Ishikawa (cell line): ENCODE measurements around the gene TANC1.

ENCODE experiments used
- CEBPB ChIP-seq: IDR thresholded peaks from 2 replicates; pipeline ENCODE4 v1.6.1; 2012
- CREB1 ChIP-seq: IDR thresholded peaks from 2 replicates; pipeline ENCODE4 v1.6.1; 2012; ENCODE audit warnings: low read depth
- EGR1 ChIP-seq: IDR thresholded peaks from 2 replicates; pipeline ENCODE4 v1.6.1; 2012
- EP300 ChIP-seq: IDR thresholded peaks from 2 replicates; pipeline ENCODE4 v1.6.1; 2012; ENCODE audit warnings: borderline replicate concordance
- FOXM1 ChIP-seq: IDR thresholded peaks from 2 replicates; pipeline ENCODE4 v1.6.1; 2012; ENCODE audit warnings: low read depth, borderline replicate concordance
- MAX ChIP-seq: IDR thresholded peaks from 2 replicates; pipeline ENCODE4 v1.6.1; 2012
- NFIC ChIP-seq: IDR thresholded peaks from 2 replicates; pipeline ENCODE4 v1.6.1; 2012
- RAD21 ChIP-seq: IDR thresholded peaks from 2 replicates; pipeline ENCODE4 v1.6.1; 2012; ENCODE audit warnings: low read depth
- REST ChIP-seq: IDR thresholded peaks from 2 replicates; pipeline ENCODE4 v1.6.1; 2012; ENCODE audit warnings: low read depth, mild to moderate bottlenecking
- TAF1 ChIP-seq: IDR thresholded peaks from 2 replicates; pipeline ENCODE4 v1.6.1; 2012; ENCODE audit warnings: low read depth, mild to moderate bottlenecking
- TCF12 ChIP-seq: IDR thresholded peaks from 2 replicates; pipeline ENCODE4 v1.6.1; 2012; ENCODE audit warnings: low read depth
- TEAD4 ChIP-seq: IDR thresholded peaks from 2 replicates; pipeline ENCODE4 v1.6.1; 2012
- YY1 ChIP-seq: IDR thresholded peaks from 2 replicates; pipeline ENCODE4 v1.6.1; 2012; ENCODE audit warnings: low read depth
- ZBTB7A ChIP-seq: IDR thresholded peaks from 2 replicates; pipeline ENCODE4 v1.6.1; 2012; ENCODE audit warnings: low read depth
- TF ChIP-seq, protein P1 (sequence below): IDR thresholded peaks from 2 replicates; pipeline ENCODE4 v1.6.1; 2012

TANC1 gene

DNA sequence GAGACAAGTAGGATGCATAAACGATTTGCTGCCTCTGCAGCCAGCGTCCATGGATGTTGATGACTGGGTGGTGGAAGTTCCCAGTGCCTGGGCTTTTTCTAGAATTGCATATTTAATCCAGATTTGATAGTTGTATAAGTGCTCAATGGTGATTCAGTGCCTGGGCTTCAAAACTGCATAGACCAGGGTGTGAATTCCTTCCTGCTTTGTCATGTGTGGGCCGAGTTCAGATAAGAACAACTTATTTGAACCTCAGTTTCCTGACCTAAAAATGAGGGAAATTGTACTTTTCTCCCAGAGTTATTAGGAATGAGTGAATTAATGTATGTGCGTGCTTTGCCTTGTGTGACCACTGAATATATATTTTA, 163.5 kb downstream of the TANC1 start:
- TF ChIP-seq TEAD4 = no peak
- 0 out of 2 replicates have a peak, but pooled peaks have one; percentile 20 for TF ChIP-seq MAX

- TF ChIP-seq NFIC (no peak), TCF12 (no peak), FOXM1 (no peak), REST (no peak), TAF1 (no peak), YY1 (no peak), EGR1 (no peak), TEAD4 (no peak), CEBPB (no peak), ZBTB7A (no peak), CREB1 (no peak), EP300 (no peak), MAX (no peak), RAD21 (no peak)
Observed at GRCh38 chr2:159133797-159134196, 165.4 kb downstream of the TANC1 start.

GRCh38 chr2:159134979-159135378, 166.5 kb downstream of the TANC1 start:
- TF ChIP-seq TCF12 = no peak
- no peak for TF ChIP-seq ZBTB7A
- no peak for TF ChIP-seq FOXM1
- no peak for TF ChIP-seq EGR1
- TF ChIP-seq REST = no peak
- TF ChIP-seq RAD21 = no peak
- no peak for TF ChIP-seq CREB1
- no peak for TF ChIP-seq TAF1
- TF ChIP-seq, protein P1, sequence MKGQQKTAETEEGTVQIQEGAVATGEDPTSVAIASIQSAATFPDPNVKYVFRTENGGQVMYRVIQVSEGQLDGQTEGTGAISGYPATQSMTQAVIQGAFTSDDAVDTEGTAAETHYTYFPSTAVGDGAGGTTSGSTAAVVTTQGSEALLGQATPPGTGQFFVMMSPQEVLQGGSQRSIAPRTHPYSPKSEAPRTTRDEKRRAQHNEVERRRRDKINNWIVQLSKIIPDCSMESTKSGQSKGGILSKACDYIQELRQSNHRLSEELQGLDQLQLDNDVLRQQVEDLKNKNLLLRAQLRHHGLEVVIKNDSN = no peak
- TF ChIP-seq MAX = no peak
- no peak for TF ChIP-seq EP300
- no peak for TF ChIP-seq TEAD4
- TF ChIP-seq CEBPB = no peak
- no peak for TF ChIP-seq YY1
- no peak for TF ChIP-seq NFIC

- TF ChIP-seq RAD21 (no peak), TAF1 (no peak), NFIC (no peak), YY1 (no peak), CEBPB (no peak), EGR1 (no peak), REST (no peak), TEAD4 (no peak), MAX (no peak), TCF12 (no peak), FOXM1 (no peak; the same call in 1 of the 2 replicates), CREB1 (no peak), EP300 (no peak), ZBTB7A (no peak)
- TF ChIP-seq, protein P1 = no peak
Observed at GRCh38 chr2:159136391-159136790, 168.0 kb downstream of the TANC1 start.
